ENCODE measurements around the gene MFSD11. TPM values are rescaled to one million over a fixed set of nuclear protein-coding genes. Genes with fewer than 3 reads are reported as not detected.
"Not testable (repeated sequence)": the region's sequence is repeated elsewhere in the genome, so short reads cannot be mapped to it uniquely, and the experiment has no call there.

MFSD11 gene
- total and polyA plus RNA-seq, 8 donors = 7.0 to 66.1 (median 14.1) TPM

DNA sequence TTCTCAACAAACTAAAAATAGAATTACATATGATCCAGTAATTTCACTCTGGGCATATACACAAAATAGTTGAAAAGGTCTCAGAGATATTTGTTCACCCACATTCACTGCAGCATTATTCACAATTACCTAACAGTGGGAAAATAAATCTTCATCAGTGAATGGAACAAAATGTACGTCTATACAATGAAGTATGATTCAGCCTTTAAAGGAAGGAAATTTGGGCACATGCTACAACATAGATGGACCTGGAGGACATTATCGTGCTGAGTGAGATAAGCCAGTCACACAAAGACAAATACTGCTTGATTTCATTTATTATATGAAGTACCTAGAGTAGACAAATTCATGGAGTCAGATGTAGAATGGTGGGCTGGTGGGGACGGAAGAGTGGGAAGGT is 47.0 kb downstream of the MFSD11 start:
- TF ChIP-seq POLR2AphosphoS5 (IDR thresholded peaks at IDR 0.05) (no peak), POLR2A (IDR thresholded peaks at IDR 0.05) (no peak), EP300 (IDR thresholded peaks at IDR 0.05) (no peak)
- TF ChIP-seq, protein P1, sequence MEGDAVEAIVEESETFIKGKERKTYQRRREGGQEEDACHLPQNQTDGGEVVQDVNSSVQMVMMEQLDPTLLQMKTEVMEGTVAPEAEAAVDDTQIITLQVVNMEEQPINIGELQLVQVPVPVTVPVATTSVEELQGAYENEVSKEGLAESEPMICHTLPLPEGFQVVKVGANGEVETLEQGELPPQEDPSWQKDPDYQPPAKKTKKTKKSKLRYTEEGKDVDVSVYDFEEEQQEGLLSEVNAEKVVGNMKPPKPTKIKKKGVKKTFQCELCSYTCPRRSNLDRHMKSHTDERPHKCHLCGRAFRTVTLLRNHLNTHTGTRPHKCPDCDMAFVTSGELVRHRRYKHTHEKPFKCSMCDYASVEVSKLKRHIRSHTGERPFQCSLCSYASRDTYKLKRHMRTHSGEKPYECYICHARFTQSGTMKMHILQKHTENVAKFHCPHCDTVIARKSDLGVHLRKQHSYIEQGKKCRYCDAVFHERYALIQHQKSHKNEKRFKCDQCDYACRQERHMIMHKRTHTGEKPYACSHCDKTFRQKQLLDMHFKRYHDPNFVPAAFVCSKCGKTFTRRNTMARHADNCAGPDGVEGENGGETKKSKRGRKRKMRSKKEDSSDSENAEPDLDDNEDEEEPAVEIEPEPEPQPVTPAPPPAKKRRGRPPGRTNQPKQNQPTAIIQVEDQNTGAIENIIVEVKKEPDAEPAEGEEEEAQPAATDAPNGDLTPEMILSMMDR (IDR thresholded peaks at IDR 0.05) = no peak
- DNase-seq = no peak
- Histone ChIP-seq H3K27ac (no peak overlapping the region), H3K9me3 (no peaks in the 10 kb centered on the region), H3K36me3 (peaks cover 14 to 62% (median 49%) of the 10 kb centered on the region in 4 donors), H3K4me3 (no peak overlapping the region), H3K4me1 (no peaks in the 10 kb centered on the region), H3K27me3 (no peaks in the 10 kb centered on the region)
- 69 to 82% (median 71%) methylated on average over 3 of the region's 3 CpGs for WGBS, 5 donors
- intact Hi-C loops (cut with DNase I; ENCODE audit: low total_unique reads) = no loop called here

DNA sequence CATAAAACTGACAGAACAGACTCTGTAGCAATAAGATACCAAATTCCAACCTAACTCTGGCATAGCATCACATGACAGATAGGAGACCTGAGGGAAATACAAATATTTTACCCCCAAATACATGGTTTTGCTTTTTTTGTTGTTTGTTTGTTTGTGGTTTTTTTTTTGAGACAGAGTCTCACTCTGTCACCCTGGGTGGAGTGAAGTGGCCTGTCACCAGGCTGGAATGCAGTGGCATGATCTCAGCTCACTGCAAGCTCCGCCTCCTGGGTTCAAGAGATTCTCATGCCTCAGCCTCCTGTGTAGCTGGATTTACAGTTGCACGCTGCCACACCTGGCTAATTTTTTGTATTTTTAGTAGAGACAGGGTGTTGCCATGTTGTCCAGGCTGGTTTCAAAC is 49.9 kb downstream of the MFSD11 start:
- H3K9me3 ChIP-seq; DNase-seq; H3K27me3 ChIP-seq; H3K4me3 ChIP-seq; H3K27ac ChIP-seq; intact Hi-C loops (cut with DNase I; ENCODE audit: low total_unique reads): not testable (repeated sequence)
- WGBS, 5 donors = 87 to 94% (median 92%) methylated on average over 2 of the region's 2 CpGs
- peaks cover 0 to 14% (median 7%) of the 10 kb centered on the region in 4 donors for H3K4me1 ChIP-seq
- peaks cover 3 to 34% (median 24%) of the 10 kb centered on the region in 4 donors for H3K36me3 ChIP-seq

DNA sequence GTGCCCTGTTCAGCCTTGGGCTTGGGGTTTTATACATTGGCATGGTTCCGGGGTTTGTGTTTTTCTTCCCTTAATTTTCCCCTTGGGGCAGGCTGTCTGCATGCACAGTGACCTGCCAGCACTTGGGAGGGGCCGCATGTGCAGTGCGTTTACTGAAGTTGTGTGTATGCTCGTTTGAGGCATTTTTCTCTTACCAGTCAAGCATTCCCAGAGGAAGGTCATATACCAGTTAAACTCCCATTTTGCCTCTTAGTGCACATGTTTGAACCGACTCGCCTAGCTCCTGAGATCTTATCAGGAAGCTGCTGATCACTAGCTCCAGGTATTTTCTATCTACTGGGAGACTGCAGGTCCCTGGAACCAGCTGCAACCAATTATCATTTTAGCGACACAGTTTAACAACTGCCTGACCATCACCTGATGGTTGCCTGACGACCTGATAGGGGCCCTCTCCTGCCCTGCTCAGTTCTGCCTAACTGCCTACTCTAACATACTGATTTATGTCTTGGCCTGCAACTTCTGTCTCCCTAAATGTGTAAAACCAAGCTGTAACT is 51.4 kb downstream of the MFSD11 start:
- DNase-seq = no peak
- Histone ChIP-seq H3K4me3 (no peak overlapping the region), H3K27ac (no peak overlapping the region), H3K4me1 (peaks cover 0 to 14% (median 7%) of the 10 kb centered on the region in 4 donors), H3K36me3 (peaks cover 0 to 21% (median 15%) of the 10 kb centered on the region in 4 donors), H3K9me3 (no peaks in the 10 kb centered on the region), H3K27me3 (no peaks in the 10 kb centered on the region)
- no peak for TF ChIP-seq POLR2AphosphoS5 (IDR thresholded peaks at IDR 0.05)
- TF ChIP-seq POLR2A (IDR thresholded peaks at IDR 0.05) = no peak
- TF ChIP-seq, protein P1 (IDR thresholded peaks at IDR 0.05) = no peak
- no peak for TF ChIP-seq EP300 (IDR thresholded peaks at IDR 0.05)
- intact Hi-C loops (cut with DNase I; ENCODE audit: low total_unique reads) = no loop called here
- WGBS, 5 donors = 62 to 77% (median 68%) methylated on average over 8 of the region's 8 CpGs

- intact Hi-C loops (cut with DNase I; ENCODE audit: low total_unique reads) = no loop called here
- no peaks in the 10 kb centered on the region for H3K27me3 ChIP-seq
- peak; percentile 27 to 44 for DNase-seq
- peak overlapping the region in 3 of 5 donors; percentile 19 to 43 (median 25) for H3K27ac ChIP-seq
- H3K36me3 ChIP-seq = peaks cover 0 to 5% (median 4%) of the 10 kb centered on the region in 4 donors
- peaks cover 0 to 14% (median 7%) of the 10 kb centered on the region in 4 donors for H3K4me1 ChIP-seq
- no peaks in the 10 kb centered on the region for H3K9me3 ChIP-seq
- WGBS, 5 donors = 44 to 59% (median 53%) methylated on average over 11 of the region's 11 CpGs
- H3K4me3 ChIP-seq = no peak overlapping the region
- no peak for TF ChIP-seq EP300 (IDR thresholded peaks at IDR 0.05)
- no peak for TF ChIP-seq POLR2AphosphoS5 (IDR thresholded peaks at IDR 0.05)
- TF ChIP-seq, protein P1 (IDR thresholded peaks at IDR 0.05) = no peak
- no peak for TF ChIP-seq POLR2A (IDR thresholded peaks at IDR 0.05)
These were observed 53.4 kb downstream of the MFSD11 start for GRCh38 chr17:76791053-76791980.
